GM06990 (cell line): ENCODE results near the gene ABHD12B.
"Not testable (repeated sequence)": the region's sequence is repeated elsewhere in the genome, so short reads cannot be mapped to it uniquely, and the experiment has no call there.

Source experiments
- DNase-seq: peaks from one replicate; pipeline ENCODE4 v3.0.0-alpha.2; 2011; ENCODE audit not compliant: insufficient read length; ENCODE audit errors: extremely low read depth
- H3K27me3 ChIP-seq: replicated peaks from 2 replicates; pipeline ENCODE4 v1.6.0; 2011; ENCODE audit warnings: low read length; ENCODE audit not compliant: control insufficient read depth, insufficient read depth
- H3K36me3 ChIP-seq: 2 replicates; pipeline ENCODE4 v1.5.1; 2011; ENCODE audit warnings: low read length; ENCODE audit not compliant: control insufficient read depth, insufficient read depth
- H3K4me3 ChIP-seq: replicated peaks from 2 replicates; pipeline ENCODE4 v1.5.1; 2011; ENCODE audit warnings: low read depth, mild to moderate bottlenecking, control low read depth, low read length
- CTCF ChIP-seq: IDR thresholded peaks from 2 replicates; pipeline ENCODE4 v1.5.1; 2011; ENCODE audit warnings: low read length, control low read depth, mild to moderate bottlenecking, inconsistent platforms; ENCODE audit not compliant: insufficient read depth, poor library complexity, severe bottlenecking

Gene ABHD12B

GRCh38 chr14:50887476-50887875 is 15.6 kb downstream of the ABHD12B start:
- no peak for TF ChIP-seq CTCF
- H3K4me3 ChIP-seq, result no peak overlapping the region
- DNase-seq, result no peak
- no peaks in the 10 kb centered on the region for H3K27me3 ChIP-seq
- no peaks in the 10 kb centered on the region for H3K36me3 ChIP-seq

GRCh38 chr14:50892255-50892654 is 20.4 kb downstream of the ABHD12B start:
- no peak overlapping the region for H3K4me3 ChIP-seq
- no peaks in the 10 kb centered on the region for H3K27me3 ChIP-seq
- DNase-seq, result no peak
- H3K36me3 ChIP-seq, result no peaks in the 10 kb centered on the region
- no peak for TF ChIP-seq CTCF

- not testable (repeated sequence) for DNase-seq, H3K27me3 ChIP-seq, H3K4me3 ChIP-seq, H3K36me3 ChIP-seq
Measured at GRCh38 chr14:50896421-50896820, 24.6 kb downstream of the ABHD12B start.

GRCh38 chr14:50897005-50897404 is 25.2 kb downstream of the ABHD12B start:
- not testable (repeated sequence) for H3K36me3 ChIP-seq, H3K27me3 ChIP-seq, H3K4me3 ChIP-seq, DNase-seq

GRCh38 chr14:50897658-50898175 is 25.9 kb downstream of the ABHD12B start:
- no peak overlapping the region for H3K4me3 ChIP-seq

GRCh38 chr14:50901361-50901760 is 29.5 kb downstream of the ABHD12B start:
- TF ChIP-seq CTCF, result no peak
- Histone ChIP-seq H3K4me3 (no peak overlapping the region), H3K36me3 (no peaks in the 10 kb centered on the region), H3K27me3 (no peaks in the 10 kb centered on the region)
- no peak for DNase-seq

More at GRCh38 chr14:50897658-50898175, 25.9 kb downstream of the ABHD12B start:
- no peak for TF ChIP-seq CTCF
- Histone ChIP-seq H3K27me3 (no peaks in the 10 kb centered on the region), H3K36me3 (no peaks in the 10 kb centered on the region)
- DNase-seq, result no peak

GRCh38 chr14:50904719-50905118 is 32.9 kb downstream of the ABHD12B start:
- Histone ChIP-seq H3K27me3 (no peaks in the 10 kb centered on the region), H3K4me3 (no peak overlapping the region), H3K36me3 (no peaks in the 10 kb centered on the region)
- DNase-seq, result no peak
- TF ChIP-seq CTCF, result no peak
